ENCODE measurements around the gene CKAP5. TPM values are rescaled to one million over a fixed set of nuclear protein-coding genes. Genes with fewer than 3 reads are reported as not detected.

The CKAP5 gene
- total RNA-seq, 4 donors from 2014 or later: 29.3 to 36.2 (median 31.3) TPM

GRCh38 chr11:46766656-46767055 lies 79.4 kb downstream of the CKAP5 start:
- intact Hi-C loops (cut with DNase I; ENCODE audit: low total_unique reads): no loop called here
- TF ChIP-seq POLR2A (IDR thresholded peaks at IDR 0.05) (no peak), CTCF (IDR thresholded peaks at IDR 0.05) (no peak)
- 92% methylated on average over 2 of the region's 2 CpGs for WGBS, 2 donors
- no peak for DNase-seq (ENCODE audit: low spot score in 2 of 2)
- no peak overlapping the region for H3K4me3 ChIP-seq (ENCODE audit: low read depth, poor library complexity, severe bottlenecking)

- TF ChIP-seq CTCF (IDR thresholded peaks at IDR 0.05): no peak
- TF ChIP-seq POLR2A (IDR thresholded peaks at IDR 0.05): no peak
- no peak for DNase-seq (ENCODE audit: low spot score in 2 of 2)
- intact Hi-C loops (cut with DNase I; ENCODE audit: low total_unique reads): no loop called here
- no peak overlapping the region for H3K4me3 ChIP-seq (ENCODE audit: low read depth, poor library complexity, severe bottlenecking)
Measured at GRCh38 chr11:46762248-46762647, 83.8 kb downstream of the CKAP5 start.

GRCh38 chr11:46761807-46762206 lies 84.3 kb downstream of the CKAP5 start:
- intact Hi-C loops (cut with DNase I; ENCODE audit: low total_unique reads): no loop called here
- no peak for TF ChIP-seq POLR2A (IDR thresholded peaks at IDR 0.05)

GRCh38 chr11:46760429-46761128 lies 85.5 kb downstream of the CKAP5 start:
- no peak overlapping the region for H3K4me3 ChIP-seq (ENCODE audit: low read depth, poor library complexity, severe bottlenecking)
- intact Hi-C loops (cut with DNase I; ENCODE audit: low total_unique reads): no loop called here
- 95 to 96% methylated on average over 6 of the region's 6 CpGs for WGBS, 2 donors
- DNase-seq (ENCODE audit: low spot score in 2 of 2): no peak
- no peak for TF ChIP-seq CTCF (IDR thresholded peaks at IDR 0.05)
- no peak for TF ChIP-seq POLR2A (IDR thresholded peaks at IDR 0.05)

More at GRCh38 chr11:46761807-46762206, 84.3 kb downstream of the CKAP5 start:
- H3K4me3 ChIP-seq (ENCODE audit: low read depth, poor library complexity, severe bottlenecking): no peak overlapping the region
- WGBS, 2 donors: 95 to 96% methylated on average over 4 of the region's 4 CpGs
- no peak for DNase-seq (ENCODE audit: low spot score in 2 of 2)

GRCh38 chr11:46759196-46759595 lies 86.9 kb downstream of the CKAP5 start:
- WGBS, 2 donors: 95 to 98% methylated on average over 6 of the region's 6 CpGs
- no peak overlapping the region for H3K4me3 ChIP-seq (ENCODE audit: low read depth, poor library complexity, severe bottlenecking)
- no peak for TF ChIP-seq POLR2A (IDR thresholded peaks at IDR 0.05)
- no peak for TF ChIP-seq CTCF (IDR thresholded peaks at IDR 0.05)
- no peak for DNase-seq (ENCODE audit: low spot score in 2 of 2)
- intact Hi-C loops (cut with DNase I; ENCODE audit: low total_unique reads): no loop called here

- no peak overlapping the region for H3K4me3 ChIP-seq (ENCODE audit: low read depth, poor library complexity, severe bottlenecking)
- no peak for DNase-seq (ENCODE audit: low spot score in 2 of 2)
- TF ChIP-seq POLR2A (IDR thresholded peaks at IDR 0.05) (no peak), CTCF (IDR thresholded peaks at IDR 0.05) (no peak)
- intact Hi-C loops (cut with DNase I; ENCODE audit: low total_unique reads): no loop called here
Measured at GRCh38 chr11:46755962-46756361, 90.1 kb downstream of the CKAP5 start.

Data from lower leg skin (tissue), 4 donors.